Stimulated activated naive CD8-positive, alpha-beta T cell treated with anti-CD3 and anti-CD28 coated beads, Interleukin-15, amount 100 ng/mL, for 72 hours (primary cell): ENCODE measurements around the gene CAPS2.

Source experiments
- ATAC-seq: fragments of 150-1000 bp; cut with Tn5 transposase; 2 replicates; pipeline ENCODE4 v1.10.0; 2021; ENCODE audit warnings: mild to moderate bottlenecking, moderate library complexity
- DNase-seq, 2 donors: peaks; one replicate each; pipeline ENCODE4 v3.0.0; 2021 to 2022
- H3K27ac Mint-ChIP-seq, 2 donors: one replicate each; pipeline ENCODE4 v1.8.0; 2022; ENCODE audit warnings: mild to moderate bottlenecking in 2 of 2, mixed read lengths in 2 of 2, moderate library complexity in 2 of 2
- H3K27me3 Mint-ChIP-seq: one replicate; pipeline ENCODE4 v1.8.0; 2022; ENCODE audit warnings: mixed read lengths
- H3K4me1 Mint-ChIP-seq: one replicate; pipeline ENCODE4 v1.8.0; 2022; ENCODE audit warnings: mild to moderate bottlenecking, mixed read lengths
- H3K4me3 Mint-ChIP-seq, 2 donors: one replicate each; pipeline ENCODE4 v1.8.0; 2022; ENCODE audit warnings: mild to moderate bottlenecking in 2 of 2, mixed read lengths in 2 of 2, moderate library complexity in 1 of 2
- H3K9me3 Mint-ChIP-seq, 2 donors: one replicate each; pipeline ENCODE4 v1.8.0; 2022; ENCODE audit warnings: mixed read lengths in 2 of 2

CAPS2 gene

DNA sequence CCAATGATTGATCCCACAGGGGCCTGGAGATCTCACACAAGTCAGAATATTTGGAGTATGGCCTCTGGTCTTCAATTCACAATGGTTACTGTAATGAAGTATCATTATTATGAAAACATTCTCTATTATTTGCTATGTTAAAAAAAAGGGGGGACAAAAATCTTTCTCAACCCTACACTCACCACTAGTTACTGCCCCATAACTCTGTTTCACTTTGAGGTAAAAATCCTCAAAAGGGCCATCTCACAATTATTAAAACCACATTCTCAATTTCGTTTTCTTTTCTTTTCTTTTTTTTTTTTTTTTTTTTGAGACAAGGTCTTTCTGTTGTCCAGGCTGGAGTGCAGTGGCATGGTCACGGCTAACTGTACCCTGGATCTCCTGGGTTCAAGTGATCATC is 60.9 kb downstream of the CAPS2 start:
- DNase-seq, result no peak
- Mint-ChIP-seq H3K4me1 (no peaks in the 10 kb centered on the region), H3K27me3 (peaks cover 8% of the 10 kb centered on the region), H3K4me3 (no peak overlapping the region), H3K9me3 (peaks cover 0 to 7% of the 10 kb centered on the region in 2 donors), H3K27ac (no peak overlapping the region)
- no peak for ATAC-seq

- no peak overlapping the region for H3K27ac Mint-ChIP-seq
- no peaks in the 10 kb centered on the region for H3K27me3 Mint-ChIP-seq
- no peak overlapping the region for H3K4me3 Mint-ChIP-seq
- peaks cover 0 to under 1% of the 10 kb centered on the region in 2 donors for H3K9me3 Mint-ChIP-seq
- no peak for ATAC-seq
- H3K4me1 Mint-ChIP-seq, result peaks cover 10% of the 10 kb centered on the region
- no peak for DNase-seq
These were observed 69.8 kb downstream of the CAPS2 start for GRCh38 chr12:75260316-75260715.

- no peaks in the 10 kb centered on the region for H3K9me3 Mint-ChIP-seq
- ATAC-seq, result no peak
These were observed 71.0 kb downstream of the CAPS2 start for GRCh38 chr12:75259143-75259542.

DNA sequence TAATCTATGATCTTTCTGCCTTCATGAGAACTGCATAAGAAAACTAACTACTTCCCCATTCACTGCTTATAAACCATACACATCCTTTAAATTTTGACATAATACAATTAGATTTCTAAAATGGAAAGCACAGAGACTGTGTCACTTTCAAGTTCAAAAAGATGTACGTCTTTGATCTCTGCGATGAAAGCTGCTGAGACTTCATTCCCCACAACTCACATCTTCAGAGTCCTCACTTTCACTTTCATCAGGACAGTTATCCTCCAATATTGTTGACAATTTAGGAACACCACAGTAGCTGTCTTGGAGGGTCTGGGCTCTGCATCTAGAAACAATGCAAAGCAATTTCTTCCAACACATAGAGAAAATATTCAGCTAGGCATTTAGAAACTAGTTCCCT is 72.6 kb downstream of the CAPS2 start:
- no peak for ATAC-seq
- peak overlapping the region in 1 of 2 donors; percentile 24 for H3K4me3 Mint-ChIP-seq
- peaks cover 10% of the 10 kb centered on the region for H3K4me1 Mint-ChIP-seq
- peak overlapping the region in 1 of 2 donors; percentile 79 for H3K27ac Mint-ChIP-seq
- no peaks in the 10 kb centered on the region for H3K9me3 Mint-ChIP-seq
- no peak for DNase-seq
- no peaks in the 10 kb centered on the region for H3K27me3 Mint-ChIP-seq

More at GRCh38 chr12:75259143-75259542, 71.0 kb downstream of the CAPS2 start:
- peaks cover 10% of the 10 kb centered on the region for H3K4me1 Mint-ChIP-seq
- no peaks in the 10 kb centered on the region for H3K27me3 Mint-ChIP-seq
- no peak for DNase-seq
- peak overlapping the region in 1 of 2 donors; percentile 13 for H3K27ac Mint-ChIP-seq
- H3K4me3 Mint-ChIP-seq, result no peak overlapping the region

DNA sequence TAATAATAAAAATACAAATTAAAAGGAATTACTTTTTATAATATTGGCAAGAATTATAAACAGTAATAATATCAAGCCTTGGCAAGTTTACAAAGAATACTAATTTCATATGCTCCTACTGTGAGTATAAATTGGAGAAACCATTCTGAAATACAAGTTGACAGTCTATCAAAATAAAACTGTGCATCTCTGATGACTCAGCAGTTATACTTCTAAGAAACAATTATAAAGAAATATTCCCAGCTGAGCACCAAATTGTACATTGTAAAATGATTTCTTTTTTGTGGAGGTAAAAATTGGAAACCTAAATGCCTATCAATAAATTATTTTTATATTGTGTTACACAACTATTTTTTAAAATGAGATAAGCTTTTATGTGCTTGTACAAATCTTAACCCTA is 85.0 kb downstream of the CAPS2 start:
- ATAC-seq, result no peak
- Mint-ChIP-seq H3K27me3 (no peaks in the 10 kb centered on the region), H3K4me1 (no peaks in the 10 kb centered on the region), H3K27ac (no peak overlapping the region), H3K9me3 (peaks cover 7 to 8% of the 10 kb centered on the region in 2 donors), H3K4me3 (no peak overlapping the region)
- no peak for DNase-seq

- H3K9me3 Mint-ChIP-seq, result peaks cover 7 to 8% of the 10 kb centered on the region in 2 donors
- no peaks in the 10 kb centered on the region for H3K27me3 Mint-ChIP-seq
- no peak overlapping the region for H3K4me3 Mint-ChIP-seq
- ATAC-seq (no peak), DNase-seq (no peak)
- no peaks in the 10 kb centered on the region for H3K4me1 Mint-ChIP-seq
- H3K27ac Mint-ChIP-seq, result no peak overlapping the region
These were observed 90.1 kb downstream of the CAPS2 start for GRCh38 chr12:75239987-75240386.

GRCh38 chr12:75236206-75236605 is 93.9 kb downstream of the CAPS2 start:
- DNase-seq, result no peak
- H3K9me3 Mint-ChIP-seq, result peaks cover 13% of the 10 kb centered on the region in 2 donors
- no peak overlapping the region for H3K4me3 Mint-ChIP-seq
- no peak for ATAC-seq
- no peaks in the 10 kb centered on the region for H3K27me3 Mint-ChIP-seq
- H3K27ac Mint-ChIP-seq, result no peak overlapping the region
- H3K4me1 Mint-ChIP-seq, result no peaks in the 10 kb centered on the region

- ATAC-seq (no peak), DNase-seq (no peak)
- no peaks in the 10 kb centered on the region for H3K4me1 Mint-ChIP-seq
- no peak overlapping the region for H3K4me3 Mint-ChIP-seq
- H3K9me3 Mint-ChIP-seq, result peaks cover 9 to 21% of the 10 kb centered on the region in 2 donors
- no peak overlapping the region for H3K27ac Mint-ChIP-seq
- peaks cover 8% of the 10 kb centered on the region for H3K27me3 Mint-ChIP-seq
These were observed 103.0 kb downstream of the CAPS2 start for GRCh38 chr12:75227132-75227531.
